ENCODE results near the gene C6orf136. TPM values are rescaled to one million over a fixed set of nuclear protein-coding genes. Genes with fewer than 3 reads are reported as not detected.
A peak's percentile ranks its signal among the peaks of the same experiment; 100 is the strongest.

The C6orf136 gene
- total RNA-seq, 1 experiment from 2014 or later, result 25.4 TPM

DNA sequence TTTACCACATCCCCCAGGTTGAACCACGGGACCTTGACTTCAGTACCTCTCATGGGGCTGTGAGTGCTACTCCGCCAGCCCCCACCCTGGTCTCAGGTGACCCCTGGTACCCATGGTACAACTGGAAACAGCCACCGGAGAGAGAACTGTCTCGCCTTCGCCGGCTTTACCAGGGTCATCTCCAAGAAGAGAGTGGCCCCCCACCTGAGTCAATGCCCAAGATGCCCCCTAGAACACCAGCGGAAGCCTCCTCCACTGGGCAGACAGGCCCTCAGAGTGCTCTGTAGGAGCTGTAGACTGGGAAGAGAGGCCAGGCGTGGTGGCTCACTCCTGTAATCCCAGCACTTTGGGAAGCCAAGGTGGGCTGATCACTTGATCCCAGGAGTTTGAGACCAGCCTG, 21.4 kb upstream of the C6orf136 start:
- no peaks in the 10 kb centered on the region for H3K9me3 ChIP-seq
- Mint-ChIP-seq H3K4me1 (ENCODE audit: low read depth, unreplicated experiment) (peaks cover 14% of the 10 kb centered on the region), H3K9me3 (ENCODE audit: unreplicated experiment) (no peaks in the 10 kb centered on the region), H3K36me3 (ENCODE audit: insufficient read depth, unreplicated experiment) (peaks cover 80% of the 10 kb centered on the region), H3K27ac (ENCODE audit: unreplicated experiment) (peak overlapping the region; percentile 97), H3K27me3 (ENCODE audit: insufficient read depth, unreplicated experiment) (no peaks in the 10 kb centered on the region), H3K4me3 (ENCODE audit: unreplicated experiment) (peak overlapping the region; percentile 84)
- no peak for DNase-seq
- H3K4me1 ChIP-seq, result peaks cover 5% of the 10 kb centered on the region; the same call in 1 of the 2 replicates
- H3K4me3 ChIP-seq (ENCODE audit: low read depth, low read length), result no peak overlapping the region
- CTCF ChIA-PET, result interaction anchor here (0.6 to 0.7 kb wide), 2 partner anchors 15 to 383 kb away, joined by 3 to 9 read pairs; no protein-coding TSS in a partner anchor
- intact Hi-C loops (cut with micrococcal nuclease; ENCODE audit: unreplicated experiment), result no loop called here
- H3K36me3 ChIP-seq (ENCODE audit: control insufficient read depth, insufficient read depth, low read length), result peaks cover 2% of the 10 kb centered on the region; the same call in 1 of the 2 replicates
- TF ChIP-seq, protein P1, sequence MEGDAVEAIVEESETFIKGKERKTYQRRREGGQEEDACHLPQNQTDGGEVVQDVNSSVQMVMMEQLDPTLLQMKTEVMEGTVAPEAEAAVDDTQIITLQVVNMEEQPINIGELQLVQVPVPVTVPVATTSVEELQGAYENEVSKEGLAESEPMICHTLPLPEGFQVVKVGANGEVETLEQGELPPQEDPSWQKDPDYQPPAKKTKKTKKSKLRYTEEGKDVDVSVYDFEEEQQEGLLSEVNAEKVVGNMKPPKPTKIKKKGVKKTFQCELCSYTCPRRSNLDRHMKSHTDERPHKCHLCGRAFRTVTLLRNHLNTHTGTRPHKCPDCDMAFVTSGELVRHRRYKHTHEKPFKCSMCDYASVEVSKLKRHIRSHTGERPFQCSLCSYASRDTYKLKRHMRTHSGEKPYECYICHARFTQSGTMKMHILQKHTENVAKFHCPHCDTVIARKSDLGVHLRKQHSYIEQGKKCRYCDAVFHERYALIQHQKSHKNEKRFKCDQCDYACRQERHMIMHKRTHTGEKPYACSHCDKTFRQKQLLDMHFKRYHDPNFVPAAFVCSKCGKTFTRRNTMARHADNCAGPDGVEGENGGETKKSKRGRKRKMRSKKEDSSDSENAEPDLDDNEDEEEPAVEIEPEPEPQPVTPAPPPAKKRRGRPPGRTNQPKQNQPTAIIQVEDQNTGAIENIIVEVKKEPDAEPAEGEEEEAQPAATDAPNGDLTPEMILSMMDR (IDR thresholded peaks at IDR 0.05; ENCODE audit: insufficient read depth in 1 of 2, low read depth in 1 of 2, low read length in 1 of 2, severe bottlenecking in 1 of 2, unreplicated experiment in 1 of 2), result no peak
- BruUV-seq (replicated peaks), result no TSS peak
- POLR2A ChIA-PET, result no interaction called here
- no peaks in the 10 kb centered on the region for H3K27me3 ChIP-seq (replicated peaks; ENCODE audit: control insufficient read depth, insufficient read depth, low read length)

DNA sequence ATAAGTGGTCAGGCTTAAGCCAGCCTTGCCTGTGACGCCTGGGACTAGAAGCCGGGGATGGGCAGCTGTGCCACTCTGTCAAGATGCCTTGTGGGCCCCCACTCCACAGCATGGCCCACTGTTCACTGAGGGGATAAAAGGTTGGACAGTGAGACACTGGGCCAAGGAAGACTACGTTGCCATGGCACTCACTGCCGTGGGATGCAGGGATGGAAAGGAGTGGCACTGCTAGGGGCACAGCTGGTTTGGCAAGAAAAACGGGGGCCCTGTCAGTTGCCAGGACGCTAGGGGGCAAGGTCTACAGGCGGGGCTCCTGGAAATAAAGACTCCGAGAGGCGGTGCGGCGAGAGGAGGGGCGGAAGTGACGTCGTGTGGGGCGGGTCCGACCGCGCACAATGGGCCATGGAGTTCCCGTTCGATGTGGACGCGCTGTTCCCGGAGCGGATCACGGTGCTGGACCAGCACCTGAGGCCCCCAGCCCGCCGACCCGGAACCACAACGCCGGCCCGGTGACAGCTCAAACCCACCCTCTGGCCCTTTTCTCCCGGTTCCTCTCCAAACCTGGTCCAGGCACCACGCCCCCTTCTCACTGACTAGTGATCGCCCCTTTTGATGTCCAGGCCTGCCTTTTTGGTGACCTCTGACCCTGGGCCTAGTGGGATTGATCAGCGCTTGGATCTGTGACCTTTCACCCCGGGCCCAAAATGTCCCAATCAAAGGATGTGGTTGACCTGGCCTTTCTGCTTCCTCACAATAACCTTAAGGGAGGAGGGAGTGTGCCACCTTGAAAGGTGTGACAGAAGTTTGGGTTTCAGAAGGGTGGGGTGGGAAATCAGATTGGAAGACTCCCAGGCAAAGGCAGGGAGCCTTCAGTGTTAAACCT, 20.2 kb upstream of the C6orf136 start, which contains the start of gene ATAT1:
ATAT1 (plus strand) TSS at position 391 of the 883 bp plus-strand sequence.
- H3K4me1 Mint-ChIP-seq (ENCODE audit: low read depth, unreplicated experiment), result peaks cover 14% of the 10 kb centered on the region
- H3K4me3 Mint-ChIP-seq (ENCODE audit: unreplicated experiment), result peak within 1 kb of the TSS; percentile 84
- Histone ChIP-seq H3K9me3 (no peaks in the 10 kb centered on the region), H3K36me3 (ENCODE audit: control insufficient read depth, insufficient read depth, low read length) (peaks cover 2% of the 10 kb centered on the region; the same call in 1 of the 2 replicates), H3K27me3 (replicated peaks; ENCODE audit: control insufficient read depth, insufficient read depth, low read length) (no peaks in the 10 kb centered on the region), H3K4me1 (peaks cover 5% of the 10 kb centered on the region; the same call in 1 of the 2 replicates), H3K4me3 (ENCODE audit: low read depth, low read length) (peak within 1 kb of the TSS; percentile 53)
- ChIA-PET CTCF (no interaction called here), POLR2A (interaction anchor here (0.6 kb wide), 1 partner anchor 9 kb away, joined by 3 read pairs; no protein-coding TSS in a partner anchor)
- H3K9me3 Mint-ChIP-seq (ENCODE audit: unreplicated experiment), result no peaks in the 10 kb centered on the region
- no peaks in the 10 kb centered on the region for H3K27me3 Mint-ChIP-seq (ENCODE audit: insufficient read depth, unreplicated experiment)
- no TSS peak for BruUV-seq (replicated peaks)
- peak; percentile 89 to 91 for DNase-seq
- TF ChIP-seq, protein P1 (IDR thresholded peaks at IDR 0.05; ENCODE audit: insufficient read depth in 1 of 2, low read depth in 1 of 2, low read length in 1 of 2, severe bottlenecking in 1 of 2, unreplicated experiment in 1 of 2), result peak; percentile 42 to 45
- intact Hi-C loops (cut with micrococcal nuclease; ENCODE audit: unreplicated experiment), result loop anchor here (1.0 to 2.0 kb wide), 2 partner anchors 9 to 46 kb away; partner anchors contain the start of genes DHX16, MRPS18B and PPP1R10
- peak within 1 kb of the TSS; percentile 97 for H3K27ac Mint-ChIP-seq (ENCODE audit: unreplicated experiment)
- H3K36me3 Mint-ChIP-seq (ENCODE audit: insufficient read depth, unreplicated experiment), result peaks cover 80% of the 10 kb centered on the region

DNA sequence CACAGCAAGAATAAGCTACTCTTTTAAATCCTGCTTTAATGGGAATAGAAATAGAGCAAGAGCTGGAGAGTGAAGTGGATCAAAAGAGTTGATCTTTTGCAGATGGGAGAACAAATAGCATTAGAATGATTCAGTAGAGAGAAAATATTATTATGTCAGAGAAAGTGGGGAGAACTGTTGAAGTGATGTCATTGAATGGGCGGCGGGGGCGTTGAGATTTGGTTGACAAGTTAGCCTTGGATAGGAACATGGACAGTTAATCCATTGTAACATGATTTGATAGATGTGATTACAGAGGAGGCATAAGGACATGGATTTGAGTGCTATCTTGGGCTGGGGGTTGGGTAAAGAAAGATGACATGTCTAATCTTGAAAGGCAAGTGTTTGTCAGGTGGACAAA, 11.1 kb upstream of the C6orf136 start:
- BruUV-seq (replicated peaks), result no TSS peak
- no peaks in the 10 kb centered on the region for H3K27me3 ChIP-seq (replicated peaks; ENCODE audit: control insufficient read depth, insufficient read depth, low read length)
- TF ChIP-seq, protein P1 (IDR thresholded peaks at IDR 0.05; ENCODE audit: insufficient read depth in 1 of 2, low read depth in 1 of 2, low read length in 1 of 2, severe bottlenecking in 1 of 2, unreplicated experiment in 1 of 2), result no peak
- H3K36me3 Mint-ChIP-seq (ENCODE audit: insufficient read depth, unreplicated experiment), result peaks cover 53% of the 10 kb centered on the region
- H3K9me3 Mint-ChIP-seq (ENCODE audit: unreplicated experiment), result no peaks in the 10 kb centered on the region
- POLR2A ChIA-PET, result no interaction called here
- CTCF ChIA-PET, result interaction anchor here (1.1 kb wide), 1 partner anchor 36 kb away, joined by 3 read pairs; the partner anchor contains the start of gene DHX16
- peaks cover 1% of the 10 kb centered on the region for H3K4me1 Mint-ChIP-seq (ENCODE audit: low read depth, unreplicated experiment)
- H3K4me1 ChIP-seq, result no peaks in the 10 kb centered on the region
- H3K4me3 ChIP-seq (ENCODE audit: low read depth, low read length), result no peak overlapping the region
- H3K36me3 ChIP-seq (ENCODE audit: control insufficient read depth, insufficient read depth, low read length), result no peaks in the 10 kb centered on the region; the same call in 1 of the 2 replicates
- intact Hi-C loops (cut with micrococcal nuclease; ENCODE audit: unreplicated experiment), result no loop called here
- H3K4me3 Mint-ChIP-seq (ENCODE audit: unreplicated experiment), result no peak overlapping the region
- DNase-seq, result no peak
- H3K27me3 Mint-ChIP-seq (ENCODE audit: insufficient read depth, unreplicated experiment), result no peaks in the 10 kb centered on the region
- H3K27ac Mint-ChIP-seq (ENCODE audit: unreplicated experiment), result no peak overlapping the region
- no peaks in the 10 kb centered on the region for H3K9me3 ChIP-seq
